Heart left ventricle (tissue), 16 donors: ENCODE measurements around the gene THSD1. TPM values are rescaled to one million over a fixed set of nuclear protein-coding genes. Genes with fewer than 3 reads are reported as not detected.
A peak's percentile ranks its signal among the peaks of the same experiment; 100 is the strongest.

Experiments used
- ATAC-seq, 4 donors: fragments of 200-7000 bp; cut with Tn5 transposase; one replicate each; pipeline ENCODE4 v1.9.1; 2020 to 2022; ENCODE audit warnings: moderate library complexity in 4 of 4, mild to moderate bottlenecking in 3 of 4, moderate number of reproducible peaks in 1 of 4
- DNase-seq, 5 donors: peaks; one replicate each; pipeline ENCODE4 v3.0.0-alpha.2; 2020
- H3K27ac ChIP-seq, 12 donors: fragments of 200-600 bp; sonication (generic) in 4 of 12; one replicate each; pipeline versions ENCODE4 v1.5.0 to v1.8.0; 2016 to 2022; ENCODE audit warnings: mild to moderate bottlenecking in 2 of 12
- H3K27me3 ChIP-seq, 9 donors: fragments of 200-600 bp; sonication (generic) in 2 of 9; one replicate each; pipeline versions ENCODE4 v1.5.1 to v1.8.0; 2016 to 2022; ENCODE audit warnings: mild to moderate bottlenecking in 3 of 9
- H3K36me3 ChIP-seq, 9 donors: fragments of 200-600 bp; sonication (generic) in 2 of 9; one replicate each; pipeline versions ENCODE4 v1.5.0 to v1.8.0; 2018 to 2022; ENCODE audit warnings: mild to moderate bottlenecking in 2 of 9
- H3K4me1 ChIP-seq, 12 donors: fragments of 200-600 bp; sonication (generic) in 4 of 12; one replicate each; pipeline versions ENCODE4 v1.5.0 to v1.8.0; 2016 to 2022; ENCODE audit warnings: mild to moderate bottlenecking in 3 of 12
- H3K4me3 ChIP-seq, 12 donors: fragments of 200-600 bp; sonication (generic) in 4 of 12; one replicate each; pipeline versions ENCODE4 v1.5.0 to v1.8.0; 2017 to 2022; ENCODE audit warnings: mild to moderate bottlenecking in 9 of 12, moderate library complexity in 4 of 12
- H3K9me3 ChIP-seq, 12 donors: fragments of 200-600 bp; sonication (generic) in 4 of 12; one replicate each; pipeline versions ENCODE4 v1.5.0 to v1.8.0; 2016 to 2022; ENCODE audit warnings: mild to moderate bottlenecking in 1 of 12
- POLR2A ChIP-seq, 2 donors: fragments of 450-650 bp; IDR thresholded peaks; one replicate each; pipeline ENCODE4 v1.6.1; 2017; ENCODE audit warnings: antibody characterized with exemption in 2 of 2, mild to moderate bottlenecking in 2 of 2, moderate library complexity in 2 of 2
- WGBS, 4 donors: extraction: QIAGEN DNeasy Blood & Tissue Kit in 2 of 4; methylation state at CpG; one replicate each; pipeline versions ENCODE4 v1.1.5 to v1.1.7; 2013 to 2018; 5-methylcytosine and 5-hydroxymethylcytosine counted together
- intact Hi-C, 10 donors: fragments of 100-400 bp; cut with DNase I; formaldehyde crosslinking; loops; one replicate each; pipeline versions ENCODE4 v1.11.1 to v1.14.2; 2022
- long read RNA-seq, 3 donors: library from polyadenylated mRNA; unstranded; transcript quantifications; one replicate each; pipeline ENCODE4 v2.0.0, GENCODE V29; 2020 to 2021
- polyA plus RNA-seq, 2 donors: library from polyadenylated mRNA; stranded (reverse); fragments of 200-250 nt; gene quantifications; one replicate each; pipeline ENCODE4 v1.2.3, GENCODE V29; 2013
- total RNA-seq, 9 donors: library from RNA; depleted of rRNA in 2 of 9; stranded (reverse); fragments of >200 nt in 2 of 9; fragmentation: NEBNext Ultra II Directional in 3 of 9; extraction: Animal tissue kit (Norgen Biotek cat#: 25700) in 3 of 9; gene quantifications; one replicate each; pipeline versions ENCODE4 v1.1.0 to v1.2.4, GENCODE V29; 2016 to 2023
- TF ChIP-seq, protein P1 (sequence below), 12 donors: fragments of 200-600 bp; sonication (generic) in 4 of 12; IDR thresholded peaks; one replicate each; pipeline versions ENCODE4 v1.5.0 to v1.8.0; 2018 to 2022; ENCODE audit warnings: antibody characterized with exemption in 12 of 12, mild to moderate bottlenecking in 5 of 12
- donor health status: ischemic (EF 13 %, LVEDD 7.1; RV severe dilation, severe dysfunction).
- donor health status: healthy with polysubstance abuse.
- donor health status: DM: no; HTN: yes; CAD: no.
- donor health status: DM: no; HTN: no; CAD: no.
- donor health status: ischemic (EF 25% LVEDD 6.9; RV normal size, moderate dysfunction).
- donor health status: ischemic (EF 25% LVEDD 5.7; RV mildly dilated, moderate dysfunction).
- donor health status: healthy.
- donor health status: DM: yes; HTN: yes; CAD: no.
- donor health status: ischemic (EF 35%, LVEDD 5.7; RV mildly dilated, moderate dysfunction).
- donor health status: nonischemic (EF 11% LVEDD 7.7; RV severe dilation, severe dysfunction).
- donor health status: DM: yes; HTN: yes; CAD: no.
- donor health status: PGD.
- donor health status: ischemic (EF 29% LVEDD 5.4; RV normal size, mild dysfunction).
- donor health status: nonischemic (EF 23%, LVEDD 6.1; RV moderate dilation, normal function).

The THSD1 gene, protein sequence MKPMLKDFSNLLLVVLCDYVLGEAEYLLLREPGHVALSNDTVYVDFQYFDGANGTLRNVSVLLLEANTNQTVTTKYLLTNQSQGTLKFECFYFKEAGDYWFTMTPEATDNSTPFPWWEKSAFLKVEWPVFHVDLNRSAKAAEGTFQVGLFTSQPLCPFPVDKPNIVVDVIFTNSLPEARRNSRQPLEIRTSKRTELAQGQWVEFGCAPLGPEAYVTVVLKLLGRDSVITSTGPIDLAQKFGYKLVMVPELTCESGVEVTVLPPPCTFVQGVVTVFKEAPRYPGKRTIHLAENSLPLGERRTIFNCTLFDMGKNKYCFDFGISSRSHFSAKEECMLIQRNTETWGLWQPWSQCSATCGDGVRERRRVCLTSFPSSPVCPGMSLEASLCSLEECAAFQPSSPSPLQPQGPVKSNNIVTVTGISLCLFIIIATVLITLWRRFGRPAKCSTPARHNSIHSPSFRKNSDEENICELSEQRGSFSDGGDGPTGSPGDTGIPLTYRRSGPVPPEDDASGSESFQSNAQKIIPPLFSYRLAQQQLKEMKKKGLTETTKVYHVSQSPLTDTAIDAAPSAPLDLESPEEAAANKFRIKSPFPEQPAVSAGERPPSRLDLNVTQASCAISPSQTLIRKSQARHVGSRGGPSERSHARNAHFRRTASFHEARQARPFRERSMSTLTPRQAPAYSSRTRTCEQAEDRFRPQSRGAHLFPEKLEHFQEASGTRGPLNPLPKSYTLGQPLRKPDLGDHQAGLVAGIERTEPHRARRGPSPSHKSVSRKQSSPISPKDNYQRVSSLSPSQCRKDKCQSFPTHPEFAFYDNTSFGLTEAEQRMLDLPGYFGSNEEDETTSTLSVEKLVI
- total RNA-seq: 10 to 100 TPM in 2 of 9 donors, 1 to 10 TPM in 7; 5.4 to 10.1 (median 6.4) TPM
- polyA plus RNA-seq: 1 to 10 TPM; 2.7 to 6.5 TPM
- long read RNA-seq, donor 1, partial matches to known transcripts: 1 of 6 reads
- long read RNA-seq, donor 1, other reads (novel, unspliced or antisense): 0 of 6 reads
- long read RNA-seq, donor 2, transcript THSD1-201 (5 exons, 2,962 nt): minor isoform, 13 of 38 reads
- long read RNA-seq, donor 2, transcript THSD1-202 (4 exons, 3,189 nt): major isoform, 17 of 38 reads
- long read RNA-seq, donor 2, partial matches to known transcripts: 1 of 38 reads
- long read RNA-seq, donor 2, other reads (novel, unspliced or antisense): 7 of 38 reads
- long read RNA-seq, donor 3, partial matches to known transcripts: 0 of 10 reads
- long read RNA-seq, donor 3, other reads (novel, unspliced or antisense): 6 of 10 reads

DNA sequence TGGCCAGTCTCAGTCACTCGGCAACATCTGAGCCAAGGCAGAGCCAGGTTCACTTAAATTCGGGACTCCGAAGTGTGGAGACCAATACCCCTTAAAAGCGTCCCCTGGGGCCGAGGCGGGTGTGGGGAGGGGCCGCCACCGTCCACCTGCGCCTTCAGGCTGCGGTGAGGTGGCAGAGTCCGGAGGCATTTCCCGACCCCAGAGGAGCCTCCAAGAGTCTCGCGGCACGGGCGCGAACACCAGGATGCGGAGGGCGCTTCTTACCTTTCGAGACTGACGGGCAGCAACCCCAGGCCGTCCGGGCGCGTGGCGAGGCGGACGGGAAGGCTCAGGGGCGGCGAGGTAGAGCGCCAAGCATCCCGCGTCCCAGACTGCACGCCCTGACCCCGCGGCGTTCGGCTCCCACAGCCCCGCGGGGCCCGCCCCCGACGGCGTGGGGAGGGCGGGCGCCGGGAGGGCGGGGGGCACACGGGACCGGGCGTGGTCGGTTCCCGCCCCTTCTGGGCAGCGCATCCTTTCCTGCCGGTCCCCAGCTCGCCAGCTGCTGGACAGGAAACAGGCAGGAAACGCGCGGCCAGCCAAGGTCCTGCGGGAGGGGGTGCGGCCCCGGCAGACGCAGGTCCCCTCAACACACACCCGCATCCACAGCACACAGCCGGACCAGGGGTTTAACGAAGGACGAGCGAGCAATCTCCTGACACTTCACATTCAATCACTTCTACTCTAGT lies at the start of gene THSD1:
Gene THSD1 (minus strand): TSS at position 406 of the 728 bp plus-strand sequence. CDS start 3,572 bp downstream, outside the sequence.
- 1 to 4% (median 2%) methylated on average over 20 to 68 of the region's 68 CpGs for WGBS, 4 donors
- Histone ChIP-seq H3K4me3 (peak within 1 kb of the TSS; percentile 45 to 88 (median 72)), H3K36me3 (peaks cover 0 to 20% (median 11%) of the 10 kb centered on the region in 9 donors), H3K27ac (peak within 1 kb of the TSS; percentile 35 to 91 (median 76)), H3K27me3 (peaks cover 0 to 13% (median 0%) of the 10 kb centered on the region in 9 donors), H3K9me3 (no peaks in the 10 kb centered on the region), H3K4me1 (peaks cover 0 to 19% (median 11%) of the 10 kb centered on the region in 12 donors)
- peak; percentile 76 to 97 (median 94) for ATAC-seq
- intact Hi-C loops: loop anchor here in 8 of 10 donors (1.0 to 5.0 kb wide), 6 partner anchors 23 to 46 kb away; partner anchors contain the start of gene VPS36 (in 4 of the 8)
- TF ChIP-seq, protein P1, sequence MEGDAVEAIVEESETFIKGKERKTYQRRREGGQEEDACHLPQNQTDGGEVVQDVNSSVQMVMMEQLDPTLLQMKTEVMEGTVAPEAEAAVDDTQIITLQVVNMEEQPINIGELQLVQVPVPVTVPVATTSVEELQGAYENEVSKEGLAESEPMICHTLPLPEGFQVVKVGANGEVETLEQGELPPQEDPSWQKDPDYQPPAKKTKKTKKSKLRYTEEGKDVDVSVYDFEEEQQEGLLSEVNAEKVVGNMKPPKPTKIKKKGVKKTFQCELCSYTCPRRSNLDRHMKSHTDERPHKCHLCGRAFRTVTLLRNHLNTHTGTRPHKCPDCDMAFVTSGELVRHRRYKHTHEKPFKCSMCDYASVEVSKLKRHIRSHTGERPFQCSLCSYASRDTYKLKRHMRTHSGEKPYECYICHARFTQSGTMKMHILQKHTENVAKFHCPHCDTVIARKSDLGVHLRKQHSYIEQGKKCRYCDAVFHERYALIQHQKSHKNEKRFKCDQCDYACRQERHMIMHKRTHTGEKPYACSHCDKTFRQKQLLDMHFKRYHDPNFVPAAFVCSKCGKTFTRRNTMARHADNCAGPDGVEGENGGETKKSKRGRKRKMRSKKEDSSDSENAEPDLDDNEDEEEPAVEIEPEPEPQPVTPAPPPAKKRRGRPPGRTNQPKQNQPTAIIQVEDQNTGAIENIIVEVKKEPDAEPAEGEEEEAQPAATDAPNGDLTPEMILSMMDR (IDR thresholded peaks at IDR 0.05): no peak
- peak in 1 of 2 donors; percentile 59 for TF ChIP-seq POLR2A (IDR thresholded peaks at IDR 0.05)
- DNase-seq: peak; percentile 84 to 89 (median 86)

DNA sequence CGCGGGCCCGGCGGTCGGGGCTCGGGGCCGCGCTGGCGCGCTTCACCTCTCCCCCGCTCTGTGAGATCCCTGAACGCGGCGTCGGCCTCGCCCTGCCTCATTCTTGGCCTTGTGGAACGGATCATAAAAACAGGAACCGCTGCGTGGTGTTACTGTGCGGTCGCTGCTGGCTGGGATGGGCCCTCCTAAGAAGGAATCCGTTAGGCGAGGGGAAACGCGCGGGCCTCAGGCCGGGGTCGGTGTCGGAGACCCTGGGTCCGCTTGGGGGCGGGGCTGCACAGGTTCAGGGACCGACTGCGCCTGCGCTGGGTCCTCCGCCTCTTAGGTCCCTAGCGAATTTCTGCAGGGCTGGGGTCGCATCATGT lies 49.7 kb upstream of the THSD1 start:
- no peak for TF ChIP-seq POLR2A (IDR thresholded peaks at IDR 0.05)
- TF ChIP-seq, protein P1 (IDR thresholded peaks at IDR 0.05): peak in 2 of 12 donors; percentile 10 to 14
- WGBS, 4 donors: 0 to 1% (median 0%) methylated on average over 32 to 37 of the region's 37 CpGs
- peak in 3 of 4 donors; percentile 49 to 75 (median 71) for ATAC-seq
- H3K4me3 ChIP-seq: peak overlapping the region; percentile 65 to 90 (median 78)
- no peaks in the 10 kb centered on the region for H3K9me3 ChIP-seq
- intact Hi-C loops: loop anchor here in 7 of 10 donors (10.0 kb wide), 5 partner anchors 111 to 441 kb away; partner anchors contain the start of genes SUGT1 (in 4 of the 7), ALG11 (in 1 of the 7), ATP7B (in 1 of the 7) and NEK3 (in 1 of the 7)
- H3K4me1 ChIP-seq: peaks cover 0 to 32% (median 10%) of the 10 kb centered on the region in 12 donors
- H3K36me3 ChIP-seq: peaks cover 0 to 20% (median 0%) of the 10 kb centered on the region in 9 donors
- H3K27ac ChIP-seq: peak overlapping the region; percentile 57 to 94 (median 86)
- DNase-seq: peak; percentile 58 to 87 (median 74)
- no peaks in the 10 kb centered on the region for H3K27me3 ChIP-seq
